Iris pigment epithelial cell (primary cell): ENCODE results near the gene LRRC63.
"Not testable (repeated sequence)": the region's sequence is repeated elsewhere in the genome, so short reads cannot be mapped to it uniquely, and the experiment has no call there.

Experiments used
- DNase-seq: peaks from one replicate; pipeline ENCODE4 v3.0.0-alpha.2; 2011; ENCODE audit warnings: low read depth

LRRC63 gene

GRCh38 chr13:46235286-46235685 is 23.6 kb downstream of the LRRC63 start:
- no peak for DNase-seq

GRCh38 chr13:46265292-46265691 is 53.6 kb downstream of the LRRC63 start:
- no peak for DNase-seq

- DNase-seq = no peak
Observed at GRCh38 chr13:46267166-46267565, 55.4 kb downstream of the LRRC63 start.

- DNase-seq = no peak
Observed at GRCh38 chr13:46270416-46270815, 58.7 kb downstream of the LRRC63 start.

- no peak for DNase-seq
Observed at GRCh38 chr13:46274094-46274698, 62.5 kb downstream of the LRRC63 start.

GRCh38 chr13:46278474-46278873 is 66.7 kb downstream of the LRRC63 start:
- no peak for DNase-seq

GRCh38 chr13:46281779-46282178 is 70.1 kb downstream of the LRRC63 start:
- no peak for DNase-seq

- not testable (repeated sequence) for DNase-seq
Observed at GRCh38 chr13:46283912-46284824, 72.4 kb downstream of the LRRC63 start.

GRCh38 chr13:46286972-46287371 is 75.2 kb downstream of the LRRC63 start:
- no peak for DNase-seq

GRCh38 chr13:46288570-46289259 is 77.0 kb downstream of the LRRC63 start:
- DNase-seq = peak; percentile 40

GRCh38 chr13:46289260-46289955 is 77.7 kb downstream of the LRRC63 start:
- DNase-seq = no peak

GRCh38 chr13:46290434-46290833 is 78.7 kb downstream of the LRRC63 start:
- DNase-seq = no peak

- no peak for DNase-seq
Observed at GRCh38 chr13:46293436-46293835, 81.7 kb downstream of the LRRC63 start.

GRCh38 chr13:46295491-46296114 is 83.9 kb downstream of the LRRC63 start:
- DNase-seq = peak; percentile 55

GRCh38 chr13:46296115-46296822 is 84.5 kb downstream of the LRRC63 start:
- DNase-seq = peak; percentile 91

GRCh38 chr13:46296921-46297320 is 85.2 kb downstream of the LRRC63 start:
- DNase-seq = peak; percentile 66

GRCh38 chr13:46297361-46297811 is 85.7 kb downstream of the LRRC63 start:
- DNase-seq = peak; percentile 58

- no peak for DNase-seq
Observed at GRCh38 chr13:46303742-46304385, 92.1 kb downstream of the LRRC63 start.

- DNase-seq = no peak
Observed at GRCh38 chr13:46304546-46304945, 92.8 kb downstream of the LRRC63 start.

GRCh38 chr13:46307554-46307953 is 95.8 kb downstream of the LRRC63 start:
- DNase-seq = no peak
